ENCODE data around the gene P2RX4.
"Not testable (repeated sequence)": the region's sequence is repeated elsewhere in the genome, so short reads cannot be mapped to it uniquely, and the experiment has no call there.

Gene P2RX4

DNA sequence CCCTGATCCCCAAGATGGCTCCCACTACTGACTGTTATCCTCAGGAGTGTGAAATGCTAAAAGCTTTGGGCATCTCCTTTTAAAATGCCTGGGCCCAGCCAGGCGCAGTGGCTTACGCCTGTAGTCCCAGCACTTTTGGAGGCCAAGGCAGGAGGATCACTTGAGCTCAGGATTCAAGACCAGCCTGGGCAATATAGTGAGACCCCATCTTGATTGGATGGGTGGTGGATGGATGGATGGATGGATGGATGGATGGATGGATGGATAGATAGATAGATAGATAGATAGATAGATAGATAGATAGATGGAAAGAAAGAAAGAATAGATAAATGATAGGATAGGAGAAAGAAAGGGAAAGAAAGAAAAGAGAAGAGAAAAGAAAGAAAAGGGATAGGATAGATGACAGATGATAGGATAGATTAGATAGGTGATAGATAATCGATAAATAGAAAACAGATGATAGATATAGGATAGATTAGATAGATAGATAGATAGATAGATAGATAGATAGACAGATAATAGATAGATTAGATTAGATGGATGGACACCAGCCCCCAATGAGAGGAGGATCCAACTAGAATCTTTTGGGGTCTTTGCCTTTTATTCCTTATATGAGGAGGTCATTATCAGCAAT is 9.5 kb downstream of the P2RX4 start:
- no peak overlapping the region for H3K4me3 Mint-ChIP-seq
- CTCF ChIA-PET, result no interaction called here
- no peaks in the 10 kb centered on the region for H3K27me3 Mint-ChIP-seq
- peaks cover 1% of the 10 kb centered on the region for H3K9me3 Mint-ChIP-seq
- H3K4me1 Mint-ChIP-seq, result peaks cover 62% of the 10 kb centered on the region
- peaks cover 85% of the 10 kb centered on the region for H3K36me3 Mint-ChIP-seq
- no peak for DNase-seq
- peak overlapping the region; percentile 40 for H3K27ac Mint-ChIP-seq

DNA sequence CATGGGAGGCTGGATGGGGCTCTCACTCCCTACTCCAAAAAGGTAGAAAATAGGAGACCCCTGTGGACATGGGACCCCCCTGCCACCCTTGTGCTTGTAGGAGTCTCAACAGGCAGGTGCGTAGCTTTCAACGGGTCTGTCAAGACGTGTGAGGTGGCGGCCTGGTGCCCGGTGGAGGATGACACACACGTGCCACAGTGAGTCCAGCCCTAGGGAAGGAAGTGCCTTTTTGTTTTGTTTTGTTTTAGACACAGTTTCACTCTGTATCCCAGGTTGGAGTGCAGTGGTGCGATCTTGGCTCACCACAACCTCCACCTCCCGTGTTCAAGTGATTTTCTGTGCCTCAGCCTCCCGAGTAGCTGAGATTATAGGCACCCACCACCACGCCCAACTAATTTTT is 12.9 kb downstream of the P2RX4 start:
- Mint-ChIP-seq H3K27ac (peak overlapping the region; percentile 96), H3K4me1 (peaks cover 74% of the 10 kb centered on the region), H3K4me3 (peak overlapping the region; percentile 8), H3K27me3 (no peaks in the 10 kb centered on the region), H3K36me3 (peaks cover 78% of the 10 kb centered on the region), H3K9me3 (peaks cover 1% of the 10 kb centered on the region)
- CTCF ChIA-PET, result interaction anchor here (0.8 to 1.7 kb wide), 3 partner anchors 16 to 182 kb away, joined by 3 to 4 read pairs (median 3); no protein-coding TSS in a partner anchor
- DNase-seq, result peak; percentile 51

DNA sequence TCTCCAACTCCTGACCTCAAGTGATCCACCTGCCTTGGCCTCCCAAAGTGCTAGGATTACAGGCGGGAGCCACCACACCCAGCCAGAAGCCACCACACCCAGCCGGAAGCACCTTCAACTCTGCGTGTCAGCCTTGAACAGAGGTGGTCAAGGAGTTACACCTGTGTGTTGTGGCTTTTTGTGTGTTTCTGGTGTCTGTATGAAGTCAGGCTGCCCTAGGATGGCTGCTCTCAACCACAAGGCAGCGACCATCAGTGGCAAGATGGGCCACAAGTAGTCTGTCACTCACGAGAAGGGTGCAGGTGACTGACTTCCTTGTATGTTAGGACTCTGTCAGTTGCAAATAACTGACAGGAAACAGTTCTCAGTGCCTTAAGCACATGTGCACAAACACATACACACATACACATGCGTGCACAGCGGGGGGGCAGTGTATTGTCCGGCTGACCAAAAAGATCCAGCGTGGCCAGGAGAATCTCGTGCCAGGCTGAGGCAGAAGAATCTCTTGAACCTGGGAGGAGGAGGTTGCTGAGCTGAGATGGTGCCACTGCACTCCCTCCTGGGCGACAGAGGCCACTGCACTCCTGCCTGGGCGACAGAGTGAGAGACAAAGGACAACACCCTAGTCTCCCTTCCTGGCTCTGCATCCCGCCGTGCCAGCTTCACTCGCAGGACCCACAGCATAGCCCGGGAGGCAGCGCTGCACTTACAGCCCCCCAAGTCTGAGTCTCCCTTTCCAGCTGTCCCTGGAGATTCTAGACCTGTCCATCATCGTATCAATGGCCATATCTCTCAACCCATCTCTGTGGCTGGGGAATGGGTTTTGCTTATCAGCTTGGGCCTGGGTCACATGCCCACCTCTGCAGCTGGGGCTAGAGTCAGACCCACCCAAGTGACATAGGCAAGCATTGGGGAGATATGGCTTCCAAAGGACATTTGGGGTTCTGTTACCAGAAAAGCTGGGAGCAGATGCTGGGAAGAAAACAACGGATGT is 13.7 kb downstream of the P2RX4 start:
- peak overlapping the region; percentile 96 for H3K27ac Mint-ChIP-seq
- peaks cover 75% of the 10 kb centered on the region for H3K4me1 Mint-ChIP-seq
- H3K4me3 Mint-ChIP-seq, result peak overlapping the region; percentile 9
- peaks cover 1% of the 10 kb centered on the region for H3K9me3 Mint-ChIP-seq
- CTCF ChIA-PET, result interaction anchor here (0.6 to 1.8 kb wide), 11 partner anchors 8 to 884 kb away, joined by 3 to 5 read pairs (median 3); no protein-coding TSS in a partner anchor
- peaks cover 72% of the 10 kb centered on the region for H3K36me3 Mint-ChIP-seq
- H3K27me3 Mint-ChIP-seq, result no peaks in the 10 kb centered on the region
- peak; percentile 78 for DNase-seq

DNA sequence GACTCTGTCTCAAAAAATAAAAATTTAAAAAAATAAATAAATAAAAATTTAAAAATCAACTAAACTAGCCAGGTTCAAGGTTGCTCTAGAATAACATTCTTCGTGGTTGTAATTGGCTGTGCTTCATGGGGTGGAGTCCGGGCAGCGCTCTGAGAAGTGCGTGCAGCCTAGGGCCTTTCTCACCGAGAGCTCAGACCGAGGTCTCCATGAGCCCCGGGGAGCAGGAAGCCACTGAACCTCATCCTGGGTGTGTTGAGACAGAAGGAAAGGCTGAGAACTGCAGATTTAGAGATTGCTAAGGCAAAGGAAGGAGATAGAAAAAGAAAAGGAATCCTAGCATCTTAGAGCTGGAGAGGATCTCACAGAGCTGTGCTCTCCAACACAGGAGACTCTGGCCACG is 14.7 kb downstream of the P2RX4 start:
- DNase-seq, result peak; percentile 84
- Mint-ChIP-seq H3K36me3 (peaks cover 70% of the 10 kb centered on the region), H3K27me3 (no peaks in the 10 kb centered on the region), H3K27ac (peak overlapping the region; percentile 96), H3K9me3 (peaks cover 1% of the 10 kb centered on the region), H3K4me1 (peaks cover 79% of the 10 kb centered on the region), H3K4me3 (peak overlapping the region; percentile 31)
- CTCF ChIA-PET, result interaction anchor here (0.7 to 1.8 kb wide), 10 partner anchors 9 to 165 kb away, joined by 3 to 6 read pairs (median 4); partner anchors contain the start of gene P2RX7

DNA sequence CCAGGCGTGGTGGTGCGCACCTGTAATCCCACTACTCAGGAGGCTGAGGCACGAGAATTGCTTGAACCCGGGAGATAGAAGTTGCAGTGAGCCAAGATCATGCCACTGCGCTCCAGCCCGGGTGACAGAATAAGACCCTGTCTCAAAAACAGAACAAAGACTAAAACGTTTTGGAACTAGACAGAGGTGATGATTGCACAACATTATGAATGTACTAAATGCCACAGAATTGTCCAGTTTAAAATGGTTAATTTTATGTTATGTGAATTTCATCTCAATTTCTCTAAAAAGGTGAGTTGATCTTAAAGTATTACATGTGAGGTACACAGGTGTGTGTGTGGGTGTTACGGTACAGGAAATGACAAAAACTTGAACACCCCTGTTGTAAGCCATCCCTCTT is 16.5 kb downstream of the P2RX4 start:
- DNase-seq, result no peak
- H3K36me3 Mint-ChIP-seq, result peaks cover 69% of the 10 kb centered on the region
- peaks cover 1% of the 10 kb centered on the region for H3K9me3 Mint-ChIP-seq
- H3K4me3 Mint-ChIP-seq, result no peak overlapping the region
- H3K27ac Mint-ChIP-seq, result peak overlapping the region; percentile 96
- peaks cover 80% of the 10 kb centered on the region for H3K4me1 Mint-ChIP-seq
- no peaks in the 10 kb centered on the region for H3K27me3 Mint-ChIP-seq
- CTCF ChIA-PET, result no interaction called here

DNA sequence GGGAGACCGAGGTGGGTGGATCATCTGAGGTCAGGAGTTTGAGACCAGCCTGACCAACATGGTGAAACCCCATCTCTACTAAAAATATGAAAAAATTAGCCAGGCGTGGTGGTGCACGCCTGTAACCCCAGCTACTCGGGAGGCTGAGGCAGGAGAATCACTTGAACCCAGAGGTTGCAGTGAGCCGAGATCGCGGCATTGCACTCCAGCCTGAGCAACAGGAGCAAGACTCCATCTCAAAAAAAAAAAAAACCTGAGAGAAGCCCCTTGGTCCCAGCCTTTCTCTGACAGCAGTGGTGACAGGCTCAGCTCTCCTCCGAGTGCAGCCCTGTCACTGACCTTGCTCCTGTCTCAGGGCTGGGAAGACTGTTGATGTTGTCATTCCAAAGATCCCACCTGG is 16.9 kb downstream of the P2RX4 start:
- CTCF ChIA-PET, result interaction anchor here (1.1 kb wide), 1 partner anchor 167 kb away, joined by 5 read pairs; no protein-coding TSS in a partner anchor
- not testable (repeated sequence) for DNase-seq, H3K9me3 Mint-ChIP-seq, H3K27me3 Mint-ChIP-seq, H3K4me3 Mint-ChIP-seq
- peak overlapping the region; percentile 96 for H3K27ac Mint-ChIP-seq
- H3K4me1 Mint-ChIP-seq, result peaks cover 78% of the 10 kb centered on the region
- H3K36me3 Mint-ChIP-seq, result peaks cover 67% of the 10 kb centered on the region

DNA sequence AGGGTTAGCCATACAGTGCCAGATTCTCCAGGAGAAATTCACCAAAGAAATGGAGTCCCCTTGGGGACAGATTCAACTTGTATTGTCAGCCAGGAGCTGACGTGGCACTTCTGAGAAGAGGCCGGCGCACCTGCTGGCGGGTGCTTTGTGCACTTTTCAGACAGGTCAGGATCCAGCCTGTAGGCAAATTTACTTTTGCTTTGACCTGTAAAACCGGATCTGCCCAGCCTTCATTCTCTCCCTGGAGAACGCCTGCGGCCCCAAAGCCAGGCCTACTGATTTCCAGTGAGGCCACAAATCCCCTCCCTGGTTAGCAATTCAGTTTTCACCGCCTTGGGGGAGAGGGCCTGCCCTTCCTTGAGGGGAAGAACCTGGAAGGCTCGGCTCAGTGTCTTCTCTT is 17.4 kb downstream of the P2RX4 start:
- H3K36me3 Mint-ChIP-seq, result peaks cover 67% of the 10 kb centered on the region
- H3K4me3 Mint-ChIP-seq, result no peak overlapping the region
- H3K27ac Mint-ChIP-seq, result peak overlapping the region; percentile 74
- H3K4me1 Mint-ChIP-seq, result peaks cover 74% of the 10 kb centered on the region
- peaks cover 1% of the 10 kb centered on the region for H3K9me3 Mint-ChIP-seq
- CTCF ChIA-PET, result interaction anchor here (1.1 kb wide), 1 partner anchor 167 kb away, joined by 5 read pairs; no protein-coding TSS in a partner anchor
- H3K27me3 Mint-ChIP-seq, result no peaks in the 10 kb centered on the region
- no peak for DNase-seq

DNA sequence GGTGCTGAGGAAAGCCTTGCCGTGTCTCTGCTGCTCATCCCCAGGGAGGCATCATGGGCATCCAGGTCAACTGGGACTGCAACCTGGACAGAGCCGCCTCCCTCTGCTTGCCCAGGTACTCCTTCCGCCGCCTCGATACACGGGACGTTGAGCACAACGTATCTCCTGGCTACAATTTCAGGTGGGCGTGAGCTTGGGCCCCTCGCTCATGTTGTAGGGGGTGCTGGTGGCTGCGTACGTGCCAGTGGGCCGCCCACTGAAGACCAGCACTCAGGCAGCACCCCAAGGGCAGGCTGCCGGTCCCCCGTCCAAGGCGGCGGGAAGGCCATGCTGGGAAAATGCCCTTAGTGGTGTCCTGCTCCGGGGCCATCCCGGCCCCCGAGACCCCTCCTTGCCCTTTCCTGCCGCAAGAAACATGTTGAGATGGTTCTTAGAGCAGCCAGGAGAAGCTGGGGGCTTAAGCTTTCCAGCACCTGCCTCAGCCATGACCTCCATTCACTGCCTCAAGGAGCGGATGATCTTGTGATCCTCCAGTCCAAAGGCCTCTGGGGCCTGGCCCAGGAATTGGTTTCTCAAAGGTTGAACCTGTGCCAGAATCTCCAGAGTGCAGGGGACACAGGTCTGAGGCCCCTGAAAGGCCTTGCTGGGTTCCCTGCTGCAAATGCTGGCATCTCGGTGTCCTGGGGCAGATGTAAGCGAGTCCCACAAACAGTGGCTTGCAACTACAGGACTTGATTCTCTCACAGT is 19.2 kb downstream of the P2RX4 start:
- H3K27me3 Mint-ChIP-seq, result no peaks in the 10 kb centered on the region
- H3K9me3 Mint-ChIP-seq, result no peaks in the 10 kb centered on the region
- CTCF ChIA-PET, result interaction anchor here (0.9 to 3.1 kb wide), 5 partner anchors 10 to 169 kb away, joined by 3 to 19 read pairs (median 4); no protein-coding TSS in a partner anchor
- peaks cover 65% of the 10 kb centered on the region for H3K36me3 Mint-ChIP-seq
- peak overlapping the region; percentile 67 for H3K27ac Mint-ChIP-seq
- no peak for DNase-seq
- peak overlapping the region; percentile 5 for H3K4me3 Mint-ChIP-seq
- H3K4me1 Mint-ChIP-seq, result peaks cover 57% of the 10 kb centered on the region

DNA sequence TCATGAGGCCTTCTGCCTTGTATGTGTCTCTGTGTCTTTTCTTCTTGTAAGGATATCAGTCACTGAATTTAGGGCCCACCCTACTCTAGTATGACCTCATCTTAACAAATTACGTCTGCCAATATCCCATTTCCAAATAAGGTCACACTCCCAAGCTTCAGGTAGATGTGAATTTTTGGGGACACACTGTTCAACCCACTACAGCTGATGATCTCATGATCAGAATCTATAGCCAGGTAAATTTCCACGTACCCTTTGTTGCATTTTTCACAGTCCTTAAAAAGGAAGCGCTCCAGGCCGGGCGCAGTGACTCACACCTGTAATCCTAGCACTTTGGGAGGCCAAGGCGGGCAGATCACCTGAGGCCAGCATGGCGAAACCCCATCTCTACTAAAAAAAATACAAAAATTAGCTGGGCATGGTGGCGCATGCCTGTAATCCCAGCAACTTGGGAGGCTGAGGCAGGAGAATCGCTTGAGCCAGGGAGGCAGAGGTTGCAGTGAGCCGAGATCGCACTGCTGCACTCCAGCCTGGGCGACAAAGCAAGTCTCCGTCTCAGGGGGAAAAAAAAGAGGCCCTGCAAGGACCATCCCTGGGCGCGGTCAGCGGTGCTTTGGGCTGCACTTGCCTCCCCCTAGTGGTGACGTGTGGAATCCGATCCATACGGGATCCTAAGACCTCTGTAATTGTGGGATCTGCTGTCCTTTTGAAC is 20.1 kb downstream of the P2RX4 start:
- peak overlapping the region; percentile 67 for H3K27ac Mint-ChIP-seq
- CTCF ChIA-PET, result interaction anchor here (0.6 to 3.1 kb wide), 12 partner anchors 9 to 170 kb away, joined by 3 to 19 read pairs (median 3); partner anchors contain the start of gene P2RX7
- peaks cover 67% of the 10 kb centered on the region for H3K36me3 Mint-ChIP-seq
- H3K4me1 Mint-ChIP-seq, result peaks cover 48% of the 10 kb centered on the region
- not testable (repeated sequence) for H3K27me3 Mint-ChIP-seq, H3K9me3 Mint-ChIP-seq, H3K4me3 Mint-ChIP-seq
- peak; percentile 77 for DNase-seq

DNA sequence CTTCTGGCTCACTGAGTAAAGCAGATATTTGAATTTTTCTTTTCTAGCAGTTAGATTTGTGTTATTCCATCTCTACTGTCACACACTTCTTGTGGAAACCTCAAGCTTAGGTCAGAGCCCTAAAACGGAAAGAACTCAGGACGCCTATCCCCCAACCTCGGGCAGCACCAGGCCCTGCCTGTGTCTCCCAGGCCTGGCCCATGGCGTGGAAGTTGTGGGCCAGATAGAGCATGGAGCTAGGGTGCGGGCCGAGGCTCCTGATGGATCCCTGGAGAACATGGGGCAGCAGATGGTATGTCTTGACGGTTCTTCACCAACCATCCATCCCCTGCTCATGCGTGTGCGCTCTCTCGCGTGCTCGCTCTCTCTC is 20.6 kb downstream of the P2RX4 start:
- H3K4me3 Mint-ChIP-seq, result no peak overlapping the region
- no peaks in the 10 kb centered on the region for H3K9me3 Mint-ChIP-seq
- H3K27ac Mint-ChIP-seq, result peak overlapping the region; percentile 49
- CTCF ChIA-PET, result interaction anchor here (0.6 to 3.1 kb wide), 12 partner anchors 9 to 171 kb away, joined by 3 to 19 read pairs (median 3); partner anchors contain the start of gene P2RX7
- no peaks in the 10 kb centered on the region for H3K27me3 Mint-ChIP-seq
- H3K36me3 Mint-ChIP-seq, result peaks cover 72% of the 10 kb centered on the region
- peaks cover 42% of the 10 kb centered on the region for H3K4me1 Mint-ChIP-seq
- DNase-seq, result no peak

DNA sequence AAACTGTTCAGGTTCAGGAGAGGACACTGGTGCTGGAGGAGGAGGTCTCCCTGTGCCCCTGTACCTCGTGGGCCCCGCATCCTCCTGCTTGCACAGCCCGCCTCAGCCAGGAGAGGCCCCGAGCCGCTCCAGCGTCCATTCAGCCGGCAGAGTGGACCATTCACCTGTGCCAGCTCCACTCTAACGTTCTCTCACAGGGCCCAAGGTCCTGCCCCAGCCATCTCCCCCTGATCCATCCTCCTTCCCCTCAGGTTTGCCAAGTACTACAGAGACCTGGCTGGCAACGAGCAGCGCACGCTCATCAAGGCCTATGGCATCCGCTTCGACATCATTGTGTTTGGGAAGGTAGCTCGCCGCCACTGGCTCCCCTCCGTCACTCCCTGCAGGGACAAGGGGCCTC is 22.2 kb downstream of the P2RX4 start:
- no peaks in the 10 kb centered on the region for H3K9me3 Mint-ChIP-seq
- DNase-seq, result no peak
- H3K4me3 Mint-ChIP-seq, result no peak overlapping the region
- no peaks in the 10 kb centered on the region for H3K27me3 Mint-ChIP-seq
- H3K36me3 Mint-ChIP-seq, result peaks cover 68% of the 10 kb centered on the region
- peaks cover 26% of the 10 kb centered on the region for H3K4me1 Mint-ChIP-seq
- CTCF ChIA-PET, result interaction anchor here (3.1 kb wide), 1 partner anchor 7 kb away, joined by 19 read pairs; no protein-coding TSS in a partner anchor
- no peak overlapping the region for H3K27ac Mint-ChIP-seq

DNA sequence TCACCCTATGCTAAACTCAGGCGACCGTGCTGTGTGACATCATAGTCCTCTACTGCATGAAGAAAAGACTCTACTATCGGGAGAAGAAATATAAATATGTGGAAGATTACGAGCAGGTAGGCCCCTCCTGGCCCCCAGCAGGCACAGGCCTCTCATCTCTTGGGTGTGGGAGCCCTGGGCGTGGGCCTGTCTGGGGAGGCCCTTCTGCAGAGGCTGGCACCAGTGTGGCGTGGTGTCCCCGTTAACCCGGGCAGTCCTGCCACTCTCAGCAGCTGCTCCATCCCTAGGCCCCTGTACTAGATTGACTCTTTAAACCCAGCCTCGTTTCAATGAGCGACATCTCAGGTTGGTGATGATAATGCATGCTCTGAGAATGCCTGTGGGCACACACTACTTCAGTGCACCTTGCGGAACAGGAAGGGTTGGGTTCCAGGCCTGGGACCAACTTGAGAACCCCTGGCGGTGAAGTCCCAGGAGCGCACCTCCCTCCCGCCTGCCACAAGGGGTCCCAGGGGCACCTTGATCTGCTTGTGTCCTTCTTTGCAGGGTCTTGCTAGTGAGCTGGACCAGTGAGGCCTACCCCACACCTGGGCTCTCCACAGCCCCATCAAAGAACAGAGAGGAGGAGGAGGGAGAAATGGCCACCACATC is 23.2 kb downstream of the P2RX4 start:
- Mint-ChIP-seq H3K36me3 (peaks cover 71% of the 10 kb centered on the region), H3K27ac (peak overlapping the region; percentile 68), H3K4me3 (no peak overlapping the region), H3K27me3 (no peaks in the 10 kb centered on the region), H3K9me3 (no peaks in the 10 kb centered on the region), H3K4me1 (peaks cover 28% of the 10 kb centered on the region)
- CTCF ChIA-PET, result no interaction called here
- no peak for DNase-seq

DNA sequence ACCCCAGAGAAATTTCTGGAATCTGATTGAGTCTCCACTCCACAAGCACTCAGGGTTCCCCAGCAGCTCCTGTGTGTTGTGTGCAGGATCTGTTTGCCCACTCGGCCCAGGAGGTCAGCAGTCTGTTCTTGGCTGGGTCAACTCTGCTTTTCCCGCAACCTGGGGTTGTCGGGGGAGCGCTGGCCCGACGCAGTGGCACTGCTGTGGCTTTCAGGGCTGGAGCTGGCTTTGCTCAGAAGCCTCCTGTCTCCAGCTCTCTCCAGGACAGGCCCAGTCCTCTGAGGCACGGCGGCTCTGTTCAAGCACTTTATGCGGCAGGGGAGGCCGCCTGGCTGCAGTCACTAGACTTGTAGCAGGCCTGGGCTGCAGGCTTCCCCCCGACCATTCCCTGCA is 23.7 kb downstream of the P2RX4 start:
- Mint-ChIP-seq H3K4me3 (no peak overlapping the region), H3K27ac (no peak overlapping the region), H3K36me3 (peaks cover 70% of the 10 kb centered on the region), H3K9me3 (no peaks in the 10 kb centered on the region), H3K4me1 (peaks cover 32% of the 10 kb centered on the region), H3K27me3 (no peaks in the 10 kb centered on the region)
- CTCF ChIA-PET, result no interaction called here
- DNase-seq, result no peak
